Measurements from ENCODE around the gene EYA3. TPM values are rescaled to one million over a fixed set of nuclear protein-coding genes. Genes with fewer than 3 reads are reported as not detected.

Gene EYA3
- total and polyA plus RNA-seq, 2 of the 8 experiments (the other 6 are each of a cell fraction or from before 2014, with no cell fraction given): 15.0 to 33.9 TPM

- TF ChIP-seq TEAD4 (IDR thresholded peaks at IDR 0.05; ENCODE audit: low read depth, low read length) (no peak), TAF7 (optimal IDR thresholded peaks at IDR 0.05; ENCODE audit: borderline replicate concordance, low read depth, low read length) (no peak), MAX (IDR thresholded peaks at IDR 0.05) (no peak), GTF2F1 (IDR thresholded peaks at IDR 0.05; ENCODE audit: borderline replicate concordance, low read depth, low read length) (no peak), USF2 (IDR thresholded peaks at IDR 0.05; ENCODE audit: low read length) (no peak)
Observed at GRCh38 chr1:28104866-28105467, 16.6 kb upstream of the EYA3 start (continued).

Measured in H1 (cell line).